Spleen (tissue), 7 donors: ENCODE results near the gene GJA5.

ENCODE experiments used
- CTCF ChIP-seq, 11 experiments: fragments of 200-600 bp in 7 of 11; fragments of 450-650 bp in 4 of 11; sonication (generic) in 4 of 11; IDR thresholded peaks in 8 of 11; conservative IDR thresholded peaks in 3 of 11; 1 replicate in 7 of 11; 2 replicates in 4 of 11; pipeline versions ENCODE4 v1.4.0 to v1.8.0; 2016 to 2021; ENCODE audit warnings: antibody characterized with exemption in 11 of 11, inconsistent platforms in 4 of 11, mild to moderate bottlenecking in 1 of 11
- POLR2A ChIP-seq, 3 donors: fragments of 450-650 bp; IDR thresholded peaks; one replicate each; pipeline ENCODE4 v1.5.1; 2017; ENCODE audit warnings: antibody characterized with exemption in 3 of 3, mild to moderate bottlenecking in 1 of 3
- donor health status: DM: no; HTN: no; CAD: no; lungs with moderate emphysema.
- donor health status: DM: no; HTN: no; CAD: no.
- donor health status: DM: no; HTN: no; CAD: no.

- TF ChIP-seq POLR2A (IDR thresholded peaks at IDR 0.05) (no peak), CTCF (IDR thresholded peaks at IDR 0.05 in 8 of 11, conservative IDR thresholded peaks at IDR 0.05 in 3 of 11) (no peak)
Observed at GRCh38 chr1:147804942-147805723, 44.7 kb upstream of the GJA5 start.
